ENCODE results near the gene RAG1. TPM values are rescaled to one million over a fixed set of nuclear protein-coding genes. Genes with fewer than 3 reads are reported as not detected.

The RAG1 gene
- total RNA-seq, 3 donors from 2014 or later: 0.32 to 1.5 (median 1.3) TPM

- intact Hi-C loops (cut with DNase I; ENCODE audit: low total_unique reads): no loop called here
- no peak for DNase-seq (ENCODE audit: low spot score in 2 of 2)
- no peaks in the 10 kb centered on the region for H3K27me3 ChIP-seq
- H3K9me3 ChIP-seq: peaks cover 0 to 4% of the 10 kb centered on the region in 2 donors
- TF ChIP-seq POLR2A (IDR thresholded peaks at IDR 0.05): no peak
- TF ChIP-seq POLR2AphosphoS5 (IDR thresholded peaks at IDR 0.05): no peak
- no peak for TF ChIP-seq CTCF (IDR thresholded peaks at IDR 0.05)
- H3K4me1 ChIP-seq: no peaks in the 10 kb centered on the region
- no peak overlapping the region for H3K27ac ChIP-seq
- no peaks in the 10 kb centered on the region for H3K36me3 ChIP-seq
- H3K4me3 ChIP-seq: no peak overlapping the region
Observed at GRCh38 chr11:36577859-36578258, 10.1 kb downstream of the RAG1 start.

GRCh38 chr11:36578458-36578857, 10.7 kb downstream of the RAG1 start:
- Histone ChIP-seq H3K9me3 (peaks cover 0 to 4% of the 10 kb centered on the region in 2 donors), H3K4me1 (no peaks in the 10 kb centered on the region), H3K36me3 (no peaks in the 10 kb centered on the region), H3K4me3 (no peak overlapping the region), H3K27ac (no peak overlapping the region), H3K27me3 (no peaks in the 10 kb centered on the region)
- TF ChIP-seq CTCF (IDR thresholded peaks at IDR 0.05) (no peak), POLR2AphosphoS5 (IDR thresholded peaks at IDR 0.05) (no peak)
- intact Hi-C loops (cut with DNase I; ENCODE audit: low total_unique reads): no loop called here
- DNase-seq (ENCODE audit: low spot score in 2 of 2): no peak

GRCh38 chr11:36581536-36581935, 13.7 kb downstream of the RAG1 start:
- peaks cover 0 to 4% of the 10 kb centered on the region in 2 donors for H3K9me3 ChIP-seq
- intact Hi-C loops (cut with DNase I; ENCODE audit: low total_unique reads): no loop called here
- no peak for DNase-seq (ENCODE audit: low spot score in 2 of 2)

DNA sequence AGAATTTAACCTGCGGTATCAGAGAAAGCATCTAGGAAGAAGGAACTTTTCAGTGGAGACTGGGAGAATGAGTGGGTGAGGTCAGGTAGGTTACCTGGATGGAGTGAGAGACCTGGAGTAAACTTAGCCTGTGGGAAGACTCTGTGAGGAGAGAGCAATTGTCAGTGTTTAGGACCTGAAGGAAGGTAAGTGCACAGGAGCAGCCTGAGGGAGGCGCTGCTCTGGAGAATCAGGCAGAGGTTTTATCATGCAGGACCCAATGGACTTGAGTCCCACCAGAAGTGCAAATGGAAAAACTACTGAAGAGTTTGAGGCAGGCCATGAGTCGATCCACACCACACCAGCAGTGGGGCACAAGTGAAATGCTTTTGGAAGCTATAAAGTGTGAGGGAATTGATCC, 15.9 kb downstream of the RAG1 start:
- Histone ChIP-seq H3K36me3 (no peaks in the 10 kb centered on the region), H3K27ac (no peak overlapping the region), H3K4me3 (no peak overlapping the region), H3K4me1 (no peaks in the 10 kb centered on the region), H3K27me3 (peaks cover 0 to 6% of the 10 kb centered on the region in 2 donors), H3K9me3 (peaks cover 0 to 4% of the 10 kb centered on the region in 2 donors)
- no peak for TF ChIP-seq POLR2AphosphoS5 (IDR thresholded peaks at IDR 0.05)
- TF ChIP-seq POLR2A (IDR thresholded peaks at IDR 0.05): no peak
- no peak for TF ChIP-seq CTCF (IDR thresholded peaks at IDR 0.05)
- no peak for DNase-seq (ENCODE audit: low spot score in 2 of 2)
- intact Hi-C loops (cut with DNase I; ENCODE audit: low total_unique reads): no loop called here

More at GRCh38 chr11:36581536-36581935, 13.7 kb downstream of the RAG1 start:
- Histone ChIP-seq H3K27me3 (no peaks in the 10 kb centered on the region), H3K27ac (no peak overlapping the region), H3K36me3 (no peaks in the 10 kb centered on the region), H3K4me1 (no peaks in the 10 kb centered on the region), H3K4me3 (no peak overlapping the region)
- TF ChIP-seq CTCF (IDR thresholded peaks at IDR 0.05) (no peak), POLR2AphosphoS5 (IDR thresholded peaks at IDR 0.05) (no peak), POLR2A (IDR thresholded peaks at IDR 0.05) (no peak)

DNA sequence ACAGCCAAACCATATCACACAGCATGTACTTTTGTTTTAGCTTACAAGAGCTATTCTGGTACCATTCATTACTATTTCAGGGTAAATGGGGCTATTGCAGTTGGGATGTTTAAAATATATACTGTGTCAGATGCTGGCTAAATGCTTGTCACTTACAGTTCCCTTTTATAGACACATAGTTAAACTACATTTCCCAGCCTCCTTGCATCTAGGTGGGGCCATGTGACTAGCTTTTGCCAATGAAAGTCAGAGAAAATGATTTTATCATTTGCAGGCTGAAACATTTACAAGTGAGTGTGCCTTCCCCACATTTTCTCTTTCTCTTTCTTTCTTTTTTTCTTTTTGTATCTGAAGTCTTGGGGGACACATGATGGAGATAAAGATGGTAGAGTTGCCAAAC, 18.7 kb downstream of the RAG1 start:
- H3K27ac ChIP-seq: no peak overlapping the region
- peaks cover 0 to 15% of the 10 kb centered on the region in 2 donors for H3K27me3 ChIP-seq
- intact Hi-C loops (cut with DNase I; ENCODE audit: low total_unique reads): no loop called here
- H3K9me3 ChIP-seq: peaks cover 0 to 2% of the 10 kb centered on the region in 2 donors
- H3K36me3 ChIP-seq: no peaks in the 10 kb centered on the region
- TF ChIP-seq POLR2AphosphoS5 (IDR thresholded peaks at IDR 0.05) (no peak), POLR2A (IDR thresholded peaks at IDR 0.05) (no peak), CTCF (IDR thresholded peaks at IDR 0.05) (no peak)
- no peaks in the 10 kb centered on the region for H3K4me1 ChIP-seq
- H3K4me3 ChIP-seq: no peak overlapping the region
- no peak for DNase-seq (ENCODE audit: low spot score in 2 of 2)
